Measurements from ENCODE around the gene NT5C3B.
"Not testable (repeated sequence)": the region's sequence is repeated elsewhere in the genome, so short reads cannot be mapped to it uniquely, and the experiment has no call there.

NT5C3B gene

DNA sequence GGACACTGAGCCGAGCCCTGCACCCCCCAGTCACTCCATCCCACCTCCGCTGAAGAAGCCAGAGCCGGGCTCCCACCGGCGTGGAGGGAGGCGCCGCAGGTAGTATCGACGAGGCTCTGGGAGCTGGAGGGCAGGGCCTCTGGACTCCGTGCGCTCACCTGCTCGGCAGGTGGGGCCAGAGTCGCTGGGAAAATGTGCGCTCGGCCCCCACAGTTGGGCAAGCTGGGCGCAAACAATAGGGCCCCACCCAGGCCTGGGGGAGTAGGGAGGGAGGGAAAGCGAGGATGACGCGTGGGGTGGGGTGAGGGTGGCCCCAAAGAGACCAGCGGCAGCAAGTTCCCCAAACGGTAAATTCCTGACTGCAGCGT, 50.2 kb downstream of the NT5C3B start:
- in situ Hi-C loops (cut with HindIII; ENCODE audit: low sequenced_read_pairs) = no loop called here

DNA sequence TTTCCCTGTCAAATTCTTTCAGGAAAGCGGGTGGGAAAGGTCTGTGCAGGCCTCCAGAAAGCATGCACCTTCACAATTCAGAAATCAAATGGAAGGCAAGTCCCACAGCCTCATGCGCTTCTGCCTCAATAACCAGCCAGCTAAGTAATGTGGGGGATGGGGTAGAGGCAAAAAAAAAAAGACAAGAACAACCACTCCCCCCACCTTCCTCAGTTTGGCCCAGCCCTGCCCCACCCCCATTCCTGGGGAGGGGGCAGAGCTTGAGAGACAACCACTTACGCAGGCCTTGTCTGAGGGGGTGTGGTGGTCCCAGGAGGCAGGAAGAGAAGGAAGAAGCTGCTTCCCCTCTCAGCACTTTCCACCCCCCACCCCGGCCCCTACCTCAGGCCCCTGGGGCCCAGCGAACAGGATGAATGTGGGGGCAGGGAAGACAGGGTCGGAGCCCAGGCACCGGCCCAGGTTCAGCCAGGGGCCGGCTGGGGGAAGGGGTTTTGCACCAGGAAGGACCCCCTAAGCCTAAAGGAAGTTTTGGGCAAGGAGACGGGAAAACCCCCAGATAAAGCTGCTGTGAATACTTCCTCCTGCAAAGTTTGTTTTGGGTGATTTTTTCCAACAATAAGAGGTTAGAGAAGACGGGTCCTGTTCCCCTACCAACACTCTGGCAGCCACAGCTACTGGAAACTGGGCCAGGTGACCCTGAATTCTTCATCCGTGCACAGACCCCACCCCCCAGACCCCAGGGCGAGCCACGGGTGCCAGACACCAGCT, 50.8 kb downstream of the NT5C3B start:
- in situ Hi-C loops (cut with HindIII; ENCODE audit: low sequenced_read_pairs) = no loop called here

DNA sequence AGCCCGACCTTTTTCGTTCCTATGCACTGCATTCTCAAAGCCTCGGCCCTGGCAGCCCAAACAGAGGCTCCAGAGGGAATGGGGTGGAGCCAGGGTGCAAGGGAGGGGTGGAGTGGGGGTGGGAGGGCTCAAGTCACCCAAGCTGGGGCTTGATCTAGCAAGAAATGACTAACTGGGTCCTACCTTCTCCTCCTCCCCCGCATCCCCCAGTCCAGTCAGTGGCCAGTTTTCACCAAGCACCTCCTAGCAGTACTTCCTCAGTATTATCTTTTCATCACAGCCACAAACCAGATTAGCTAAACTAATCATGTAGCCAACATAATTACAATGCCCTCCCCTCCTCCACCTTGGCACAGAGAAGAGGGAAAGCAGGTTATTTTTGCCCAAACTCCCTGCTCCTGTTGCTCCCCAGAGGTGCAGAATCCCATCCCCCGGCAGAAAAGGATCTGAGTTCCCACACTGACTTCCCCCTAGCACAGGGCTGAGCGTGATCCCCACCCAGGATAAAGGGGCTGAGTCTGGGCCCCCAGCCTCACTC, 51.8 kb downstream of the NT5C3B start:
- in situ Hi-C loops (cut with HindIII; ENCODE audit: low sequenced_read_pairs) = no loop called here

DNA sequence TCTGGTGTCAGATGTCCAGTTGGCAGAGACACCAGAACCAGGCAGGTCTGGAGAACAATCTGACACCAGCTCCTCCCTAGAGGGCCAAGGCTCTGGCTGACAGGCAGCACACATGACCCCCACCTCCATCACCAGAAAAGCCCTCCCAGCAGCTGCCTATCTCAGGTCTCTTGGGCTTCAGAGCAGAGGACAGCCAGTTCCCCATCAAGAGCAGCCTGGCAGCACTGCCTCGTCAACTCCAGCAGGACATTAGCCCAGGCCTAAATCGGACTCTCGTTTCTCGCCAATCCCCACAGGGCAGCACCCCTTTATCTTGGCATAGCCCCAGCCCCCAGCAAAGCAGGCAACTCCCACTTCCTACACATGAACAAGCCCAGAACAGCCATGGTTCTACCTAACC, 53.9 kb downstream of the NT5C3B start:
- in situ Hi-C loops (cut with HindIII; ENCODE audit: low sequenced_read_pairs) = no loop called here

DNA sequence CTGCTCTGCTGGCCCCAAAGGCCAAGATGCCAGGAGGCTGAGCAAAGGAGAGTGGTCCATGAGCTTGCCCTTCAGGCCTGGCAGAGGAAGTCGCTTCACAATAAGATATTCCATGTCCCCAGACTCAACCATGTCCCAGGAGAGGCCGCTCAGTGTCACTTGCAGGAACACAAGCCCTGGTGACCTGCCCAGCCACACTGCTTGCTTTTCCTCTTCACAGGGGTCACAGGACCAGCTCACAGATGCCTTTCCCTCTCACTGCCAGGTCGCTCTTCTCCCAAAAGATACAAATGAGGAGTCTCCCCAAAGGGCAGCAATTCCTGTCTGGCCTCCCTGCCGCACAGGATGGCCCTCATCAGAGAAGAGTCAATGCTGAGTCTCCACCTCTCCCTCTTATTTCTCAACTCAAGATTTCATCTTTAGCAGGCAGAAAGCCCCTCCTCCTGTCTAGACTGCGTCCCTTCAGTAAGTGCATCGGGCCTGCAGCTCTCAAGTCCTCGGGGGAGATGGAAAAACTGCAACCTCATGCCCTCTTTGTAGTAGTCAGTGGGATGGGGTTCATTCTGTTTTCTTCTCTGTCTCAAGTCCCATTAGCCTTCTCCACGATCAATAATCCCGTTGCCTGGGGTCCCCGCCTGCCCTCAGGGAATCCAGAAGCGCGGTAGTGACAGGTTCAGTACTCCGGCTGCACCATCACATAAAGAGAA, 54.5 kb downstream of the NT5C3B start:
- in situ Hi-C loops (cut with HindIII; ENCODE audit: low sequenced_read_pairs) = no loop called here

DNA sequence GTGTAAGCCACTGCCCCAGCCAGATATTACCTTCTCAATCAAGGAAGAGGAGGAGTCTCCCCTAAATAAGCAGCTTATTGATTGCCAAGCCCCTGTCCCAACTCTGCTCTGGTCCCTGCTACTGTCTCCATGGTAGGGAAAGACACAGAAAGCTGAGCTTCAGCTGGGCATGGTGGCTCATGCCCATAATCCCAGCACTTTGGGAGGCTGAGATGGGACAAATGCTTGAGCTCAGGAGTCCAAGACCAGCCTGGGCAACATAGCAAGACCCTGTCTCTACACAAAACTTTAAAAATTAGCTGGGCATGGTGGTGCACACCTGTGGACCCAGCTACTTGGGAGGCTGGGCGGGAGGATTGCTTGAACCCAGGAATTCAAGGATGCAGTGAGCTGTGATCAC, 56.1 kb downstream of the NT5C3B start:
- in situ Hi-C loops (cut with HindIII; ENCODE audit: low sequenced_read_pairs) = no loop called here

DNA sequence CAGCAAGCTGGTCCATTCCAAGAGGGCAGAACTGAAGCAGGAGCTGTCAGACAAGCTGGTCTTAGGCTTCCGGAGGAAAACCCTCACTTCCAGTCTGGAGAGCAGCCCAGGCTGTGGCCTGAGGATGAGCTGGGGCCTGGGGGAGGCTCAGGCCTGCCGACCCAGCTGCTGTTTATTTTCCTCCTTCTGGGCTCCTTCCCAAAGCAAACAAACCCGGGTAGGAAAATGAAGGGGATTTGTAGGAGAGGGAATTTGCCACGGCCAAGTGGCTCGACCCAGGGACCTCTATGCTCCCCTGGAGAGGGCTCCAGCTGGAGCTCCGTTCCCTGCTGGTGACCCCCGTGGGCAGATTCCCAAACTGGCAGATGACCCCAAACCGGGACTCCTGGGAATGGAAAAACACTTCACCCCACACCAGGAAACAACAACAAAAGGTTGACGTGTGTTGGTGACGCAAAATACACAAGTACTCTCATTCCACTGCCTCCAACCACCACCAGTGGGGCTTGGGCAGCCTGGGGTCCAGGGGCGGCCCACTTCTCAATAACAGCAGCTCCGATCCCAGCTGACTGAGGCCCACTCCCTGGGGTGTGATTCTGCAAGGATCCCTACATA, 58.4 kb downstream of the NT5C3B start:
- in situ Hi-C loops (cut with HindIII; ENCODE audit: low sequenced_read_pairs) = no loop called here

DNA sequence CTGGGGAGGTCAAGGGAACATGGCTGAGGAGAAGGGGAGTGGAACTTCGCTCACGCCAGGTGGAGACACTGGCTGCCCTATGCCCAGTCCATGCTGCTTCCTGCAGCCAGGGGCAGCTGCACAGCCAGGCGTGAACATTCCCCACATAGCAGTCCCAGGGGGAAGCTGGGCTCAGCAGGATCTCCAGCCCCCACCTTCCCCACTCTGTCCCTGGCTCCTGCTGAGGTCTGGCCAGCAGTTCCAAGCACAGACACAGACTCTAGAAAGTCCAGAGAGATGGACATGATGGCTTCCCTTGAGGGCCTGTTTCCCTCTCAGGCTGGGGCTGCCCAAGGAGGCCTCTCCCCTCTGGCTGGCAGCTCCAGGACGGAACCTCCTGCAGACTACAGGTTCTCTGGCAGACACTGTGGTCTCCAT, 58.9 kb downstream of the NT5C3B start:
- in situ Hi-C loops (cut with HindIII; ENCODE audit: low sequenced_read_pairs) = no loop called here

DNA sequence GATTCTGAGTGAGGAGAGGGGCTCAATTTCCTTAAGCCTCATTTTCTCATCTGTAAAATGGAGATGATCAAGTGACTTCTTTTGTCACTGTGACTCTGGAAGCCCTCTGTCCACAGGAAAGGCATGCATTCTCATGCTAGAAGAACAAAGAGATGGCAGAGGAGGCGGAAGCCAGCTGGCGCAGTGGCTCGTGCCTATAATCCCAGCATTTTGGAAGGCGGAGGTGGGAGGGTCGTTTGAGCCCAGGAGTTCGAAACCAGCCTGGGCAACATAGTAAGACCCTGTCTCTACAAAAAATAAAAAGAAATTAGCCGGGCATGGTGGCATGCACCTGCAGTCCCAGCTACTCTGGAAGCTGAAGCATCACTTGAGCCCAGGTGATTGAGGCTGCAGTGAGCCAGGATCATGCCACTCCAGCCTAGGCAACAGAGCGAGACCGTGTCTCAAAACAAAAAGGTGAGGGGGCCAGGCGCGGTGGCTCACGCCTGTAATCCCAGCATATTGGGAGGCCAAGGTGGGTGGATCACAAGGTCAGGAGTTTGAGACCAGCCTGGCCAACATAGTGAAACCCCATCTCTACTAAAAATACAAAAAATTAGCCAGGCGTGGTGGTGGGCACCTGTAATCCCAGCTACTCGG, 59.7 kb downstream of the NT5C3B start:
- in situ Hi-C loops (cut with HindIII; ENCODE audit: low sequenced_read_pairs) = not testable (repeated sequence)

DNA sequence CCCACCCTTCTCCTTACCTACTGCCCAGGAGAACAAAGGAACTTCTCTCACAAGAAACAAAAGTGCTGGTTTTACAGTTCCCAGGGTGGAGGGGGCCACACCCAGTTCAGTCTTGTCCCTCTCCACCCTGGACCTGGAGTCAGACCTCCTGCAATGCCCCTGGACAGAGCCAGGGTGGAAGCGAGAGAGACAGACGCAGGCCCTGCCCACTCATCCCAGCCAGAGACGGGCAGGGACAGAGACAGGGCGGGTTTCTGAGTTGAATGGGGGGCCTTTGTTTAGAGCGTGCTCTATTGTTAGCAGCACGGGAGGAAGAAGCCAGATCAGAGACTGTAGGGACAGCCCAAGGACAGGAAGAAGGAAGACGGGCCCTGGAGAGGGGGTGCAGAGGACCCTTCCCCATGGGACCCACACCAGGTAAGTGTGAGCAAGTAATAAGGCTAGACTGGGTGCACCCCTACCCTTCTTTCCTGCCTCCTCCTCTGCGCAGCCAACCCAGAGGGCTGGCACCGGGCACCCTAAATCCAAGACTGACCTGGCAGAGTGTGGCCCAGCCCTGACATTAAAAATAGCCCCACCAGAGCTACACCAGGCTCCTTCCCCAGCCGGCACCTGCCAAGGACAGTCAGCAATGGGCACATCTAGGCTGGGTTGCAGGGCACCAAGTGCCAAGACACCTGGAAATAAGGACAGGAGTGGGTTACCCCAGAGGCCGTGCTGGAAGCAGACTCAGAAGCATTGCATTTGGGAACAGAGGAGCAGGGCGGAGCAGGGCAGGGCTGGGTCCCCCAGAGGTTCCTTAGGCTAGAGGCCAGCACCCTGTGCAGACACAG, 60.4 kb downstream of the NT5C3B start:
- in situ Hi-C loops (cut with HindIII; ENCODE audit: low sequenced_read_pairs) = no loop called here

Measured in DLD1 (cell line).